ENCODE results near the gene TEX29. TPM values are rescaled to one million over a fixed set of nuclear protein-coding genes. Genes with fewer than 3 reads are reported as not detected.

The TEX29 gene
- 0.20 TPM in 1 of 2 replicates, not detected in the other for total RNA-seq

GRCh38 chr13:111319998-111320911 is at the start of gene TEX29:
TEX29 (plus strand) TSS chr13:111320642; CDS start chr13:111320891, 249 bp downstream.
- no peak for DNase-seq (ENCODE audit: low read depth in 2 of 2)

- no peak for DNase-seq (ENCODE audit: low read depth in 2 of 2)
These were observed 49.4 kb upstream of the TEX29 start for GRCh38 chr13:111270765-111271698.

- DNase-seq (ENCODE audit: low read depth in 2 of 2): no peak
These were observed 48.3 kb upstream of the TEX29 start for GRCh38 chr13:111272117-111272516.

GRCh38 chr13:111275382-111275781 is 45.1 kb upstream of the TEX29 start:
- DNase-seq (ENCODE audit: low read depth in 2 of 2): peak in 1 of 2 donors; percentile 66

- no peak for DNase-seq (ENCODE audit: low read depth in 2 of 2)
These were observed 44.3 kb upstream of the TEX29 start for GRCh38 chr13:111275995-111276618.

GRCh38 chr13:111278258-111278657 is 42.2 kb upstream of the TEX29 start:
- DNase-seq (ENCODE audit: low read depth in 2 of 2): no peak

- no peak for DNase-seq (ENCODE audit: low read depth in 2 of 2)
These were observed 41.4 kb upstream of the TEX29 start for GRCh38 chr13:111278743-111279652.

GRCh38 chr13:111280226-111280625 is 40.2 kb upstream of the TEX29 start:
- no peak for DNase-seq (ENCODE audit: low read depth in 2 of 2)

GRCh38 chr13:111280681-111281585 is 39.5 kb upstream of the TEX29 start:
- DNase-seq (ENCODE audit: low read depth in 2 of 2): no peak

- DNase-seq (ENCODE audit: low read depth in 2 of 2): peak in 1 of 2 donors; percentile 41
These were observed 38.6 kb upstream of the TEX29 start for GRCh38 chr13:111281751-111282311.

- no peak for DNase-seq (ENCODE audit: low read depth in 2 of 2)
These were observed 38.0 kb upstream of the TEX29 start for GRCh38 chr13:111282425-111282824.

- no peak for DNase-seq (ENCODE audit: low read depth in 2 of 2)
These were observed 37.4 kb upstream of the TEX29 start for GRCh38 chr13:111282997-111283396.

GRCh38 chr13:111283457-111283856 is 37.0 kb upstream of the TEX29 start:
- no peak for DNase-seq (ENCODE audit: low read depth in 2 of 2)

- DNase-seq (ENCODE audit: low read depth in 2 of 2): no peak
These were observed 36.5 kb upstream of the TEX29 start for GRCh38 chr13:111283991-111284390.

GRCh38 chr13:111284565-111284964 is 35.9 kb upstream of the TEX29 start:
- no peak for DNase-seq (ENCODE audit: low read depth in 2 of 2)

GRCh38 chr13:111286162-111286561 is 34.3 kb upstream of the TEX29 start:
- DNase-seq (ENCODE audit: low read depth in 2 of 2): no peak

GRCh38 chr13:111286749-111287148 is 33.7 kb upstream of the TEX29 start:
- no peak for DNase-seq (ENCODE audit: low read depth in 2 of 2)

- DNase-seq (ENCODE audit: low read depth in 2 of 2): no peak
These were observed 33.2 kb upstream of the TEX29 start for GRCh38 chr13:111287201-111287600.

GRCh38 chr13:111288276-111288675 is 32.2 kb upstream of the TEX29 start:
- DNase-seq (ENCODE audit: low read depth in 2 of 2): no peak

Data from lung microvascular endothelial cell (primary cell).